Measurements from ENCODE around the gene POLE. TPM values are rescaled to one million over a fixed set of nuclear protein-coding genes. Genes with fewer than 3 reads are reported as not detected.
A peak's percentile ranks its signal among the peaks of the same experiment; 100 is the strongest.

POLE gene
- total and polyA plus RNA-seq, 2 donors (not counting 1 experiment from before 2014, with no cell fraction given) = 6.2 to 9.6 TPM

DNA sequence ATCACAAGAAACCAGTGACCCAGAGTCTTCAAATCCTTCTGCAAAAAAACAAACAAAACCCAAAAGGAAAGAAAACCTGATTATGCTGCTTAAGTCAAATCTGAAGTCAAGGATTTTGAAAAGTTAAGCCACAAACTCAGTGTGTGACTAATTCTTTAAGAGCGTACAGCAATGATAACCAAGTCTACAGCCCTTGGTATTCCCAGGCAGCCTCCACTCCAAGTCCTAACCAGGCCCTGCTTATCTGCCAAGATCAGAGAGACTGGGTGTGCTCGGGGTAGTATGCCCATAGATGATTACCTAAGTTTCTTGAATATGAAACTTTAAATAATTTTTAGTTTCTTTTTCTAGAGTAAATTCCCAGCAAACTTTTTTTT, 36.6 kb upstream of the POLE start:
- Histone ChIP-seq H2AFZ (ENCODE audit: low read length) (no peak overlapping the region), H3K4me1 (ENCODE audit: control insufficient read depth, extremely low read depth, insufficient read depth, low read length) (no peaks in the 10 kb centered on the region), H3K9ac (ENCODE audit: insufficient read depth, low read length) (no peak overlapping the region), H3K27ac (ENCODE audit: insufficient read depth, low read length) (no peak overlapping the region), H3K79me2 (ENCODE audit: control insufficient read depth, insufficient read depth, low read length) (peaks cover 13% of the 10 kb centered on the region), H4K20me1 (ENCODE audit: control insufficient read depth, extremely low read depth, insufficient read depth, low read length) (no peaks in the 10 kb centered on the region), H3K4me3 (replicated peaks in 1 of 4; ENCODE audit: control extremely low read depth in 1 of 4, insufficient read depth in 1 of 4, low read depth in 3 of 4, low read length in 4 of 4) (no peak overlapping the region), H3K9me3 (ENCODE audit: control insufficient read depth, insufficient read depth, low read depth, low read length) (no peaks in the 10 kb centered on the region), H3K27me3 (ENCODE audit: control insufficient read depth, insufficient read depth, low read length) (no peaks in the 10 kb centered on the region), H3K36me3 (ENCODE audit: control insufficient read depth, insufficient read depth, low read length) (peaks cover 49% of the 10 kb centered on the region), H3K4me2 (ENCODE audit: extremely low read depth, insufficient read depth, low read length) (no peak overlapping the region)
- DNase-seq (ENCODE audit: low read depth in 2 of 2) = peak in 1 of 2 donors; percentile 86
- TF ChIP-seq, protein P1, sequence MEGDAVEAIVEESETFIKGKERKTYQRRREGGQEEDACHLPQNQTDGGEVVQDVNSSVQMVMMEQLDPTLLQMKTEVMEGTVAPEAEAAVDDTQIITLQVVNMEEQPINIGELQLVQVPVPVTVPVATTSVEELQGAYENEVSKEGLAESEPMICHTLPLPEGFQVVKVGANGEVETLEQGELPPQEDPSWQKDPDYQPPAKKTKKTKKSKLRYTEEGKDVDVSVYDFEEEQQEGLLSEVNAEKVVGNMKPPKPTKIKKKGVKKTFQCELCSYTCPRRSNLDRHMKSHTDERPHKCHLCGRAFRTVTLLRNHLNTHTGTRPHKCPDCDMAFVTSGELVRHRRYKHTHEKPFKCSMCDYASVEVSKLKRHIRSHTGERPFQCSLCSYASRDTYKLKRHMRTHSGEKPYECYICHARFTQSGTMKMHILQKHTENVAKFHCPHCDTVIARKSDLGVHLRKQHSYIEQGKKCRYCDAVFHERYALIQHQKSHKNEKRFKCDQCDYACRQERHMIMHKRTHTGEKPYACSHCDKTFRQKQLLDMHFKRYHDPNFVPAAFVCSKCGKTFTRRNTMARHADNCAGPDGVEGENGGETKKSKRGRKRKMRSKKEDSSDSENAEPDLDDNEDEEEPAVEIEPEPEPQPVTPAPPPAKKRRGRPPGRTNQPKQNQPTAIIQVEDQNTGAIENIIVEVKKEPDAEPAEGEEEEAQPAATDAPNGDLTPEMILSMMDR (conservative IDR thresholded peaks at IDR 0.05 in 1 of 2, IDR thresholded peaks at IDR 0.05 in 1 of 2; ENCODE audit: low read depth in 1 of 2, low read length in 2 of 2) = no peak
- no peak for TF ChIP-seq EZH2 (IDR thresholded peaks at IDR 0.05; ENCODE audit: low read length, missing control alignments)

DNA sequence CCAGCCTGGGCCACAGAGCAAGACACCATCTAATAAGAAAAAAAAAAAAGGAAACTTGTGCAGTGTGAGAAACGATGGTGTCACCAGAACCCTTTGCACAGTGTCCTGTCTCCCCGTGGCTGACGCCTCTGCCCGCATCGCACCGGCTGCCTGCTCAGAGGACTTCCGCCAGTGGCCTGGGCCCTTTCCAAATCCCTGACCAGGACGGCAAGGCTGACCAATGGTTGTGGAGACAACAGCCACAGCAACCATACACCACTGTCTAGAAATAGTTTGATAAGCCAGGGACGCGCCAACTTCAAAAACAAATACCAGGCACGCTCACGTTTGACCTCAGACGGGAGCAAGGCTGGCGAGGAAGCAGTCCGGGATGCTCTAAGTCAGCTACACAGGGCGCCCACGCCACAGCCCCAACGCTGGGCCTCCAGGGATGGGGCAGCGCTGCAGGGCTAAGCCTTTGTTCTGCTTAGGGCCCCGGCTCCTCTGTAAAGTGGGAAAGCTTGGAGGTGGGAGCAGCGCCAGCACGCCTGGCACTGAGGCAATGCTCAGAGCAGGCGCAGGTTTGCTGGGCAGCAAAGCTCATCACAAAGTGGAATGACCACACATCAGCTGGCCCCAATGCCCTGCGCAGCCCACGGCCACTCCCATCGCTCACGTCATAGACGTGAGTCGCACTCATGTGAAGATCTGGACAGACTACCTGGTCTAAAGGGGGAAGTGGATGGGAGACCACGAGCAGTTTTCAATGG, 36.0 kb upstream of the POLE start:
- Histone ChIP-seq H3K9ac (ENCODE audit: insufficient read depth, low read length) (no peak overlapping the region), H3K27me3 (ENCODE audit: control insufficient read depth, insufficient read depth, low read length) (no peaks in the 10 kb centered on the region), H3K4me1 (ENCODE audit: control insufficient read depth, extremely low read depth, insufficient read depth, low read length) (no peaks in the 10 kb centered on the region), H3K79me2 (ENCODE audit: control insufficient read depth, insufficient read depth, low read length) (peaks cover 13% of the 10 kb centered on the region), H2AFZ (ENCODE audit: low read length) (no peak overlapping the region), H3K4me3 (replicated peaks in 1 of 4; ENCODE audit: control extremely low read depth in 1 of 4, insufficient read depth in 1 of 4, low read depth in 3 of 4, low read length in 4 of 4) (no peak overlapping the region), H3K36me3 (ENCODE audit: control insufficient read depth, insufficient read depth, low read length) (peaks cover 48% of the 10 kb centered on the region), H3K4me2 (ENCODE audit: extremely low read depth, insufficient read depth, low read length) (no peak overlapping the region), H4K20me1 (ENCODE audit: control insufficient read depth, extremely low read depth, insufficient read depth, low read length) (no peaks in the 10 kb centered on the region), H3K27ac (ENCODE audit: insufficient read depth, low read length) (no peak overlapping the region), H3K9me3 (ENCODE audit: control insufficient read depth, insufficient read depth, low read depth, low read length) (no peaks in the 10 kb centered on the region)
- TF ChIP-seq EZH2 (IDR thresholded peaks at IDR 0.05; ENCODE audit: low read length, missing control alignments) = no peak
- TF ChIP-seq, protein P1 (conservative IDR thresholded peaks at IDR 0.05 in 1 of 2, IDR thresholded peaks at IDR 0.05 in 1 of 2; ENCODE audit: low read depth in 1 of 2, low read length in 2 of 2) = no peak
- DNase-seq (ENCODE audit: low read depth in 2 of 2) = peak in 1 of 2 donors; percentile 48

DNA sequence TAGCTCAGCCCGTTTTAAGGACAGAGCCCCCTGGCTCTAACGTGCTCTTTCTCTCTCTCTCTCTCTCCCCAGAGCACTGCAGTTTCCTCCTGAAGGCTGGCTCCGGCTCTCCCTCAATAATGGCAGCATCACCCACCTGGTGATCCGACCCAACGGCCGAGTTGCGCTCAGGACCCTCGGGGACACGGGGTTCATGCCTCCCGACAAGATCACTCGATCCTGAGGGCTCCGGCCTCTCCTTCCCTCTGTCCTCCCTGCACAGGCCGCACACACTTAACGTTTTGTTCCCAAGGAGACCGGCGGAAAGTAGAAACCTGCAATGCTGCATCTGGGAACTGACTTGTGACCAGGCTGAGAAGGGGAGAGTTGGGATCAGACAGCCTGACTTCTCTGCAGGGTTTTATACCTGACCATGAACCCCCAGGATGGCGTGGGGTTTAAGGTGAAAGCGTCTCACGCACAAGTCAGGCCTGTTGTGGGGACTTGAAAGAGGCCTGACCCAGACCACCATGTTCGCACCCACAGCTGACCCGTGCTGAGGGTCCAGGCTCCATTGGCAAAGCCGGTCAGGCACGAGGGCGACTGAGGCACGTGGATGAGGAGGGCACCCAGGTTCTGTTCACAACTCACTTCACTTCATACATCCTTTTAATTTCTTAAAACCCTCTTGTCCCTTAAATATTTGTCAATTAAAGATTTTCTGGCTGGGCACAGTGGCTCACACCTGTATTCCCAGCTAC, 33.6 kb upstream of the POLE start:
- Histone ChIP-seq H3K4me3 (replicated peaks in 1 of 4; ENCODE audit: control extremely low read depth in 1 of 4, insufficient read depth in 1 of 4, low read depth in 3 of 4, low read length in 4 of 4) (no peak overlapping the region), H3K27ac (ENCODE audit: insufficient read depth, low read length) (no peak overlapping the region), H3K4me1 (ENCODE audit: control insufficient read depth, extremely low read depth, insufficient read depth, low read length) (no peaks in the 10 kb centered on the region), H2AFZ (ENCODE audit: low read length) (no peak overlapping the region), H3K9ac (ENCODE audit: insufficient read depth, low read length) (no peak overlapping the region), H3K27me3 (ENCODE audit: control insufficient read depth, insufficient read depth, low read length) (no peaks in the 10 kb centered on the region), H3K4me2 (ENCODE audit: extremely low read depth, insufficient read depth, low read length) (no peak overlapping the region), H3K36me3 (ENCODE audit: control insufficient read depth, insufficient read depth, low read length) (peaks cover 31% of the 10 kb centered on the region), H3K9me3 (ENCODE audit: control insufficient read depth, insufficient read depth, low read depth, low read length) (no peaks in the 10 kb centered on the region), H3K79me2 (ENCODE audit: control insufficient read depth, insufficient read depth, low read length) (peaks cover 8% of the 10 kb centered on the region), H4K20me1 (ENCODE audit: control insufficient read depth, extremely low read depth, insufficient read depth, low read length) (no peaks in the 10 kb centered on the region)
- no peak for DNase-seq (ENCODE audit: low read depth in 2 of 2)
- TF ChIP-seq, protein P1 (conservative IDR thresholded peaks at IDR 0.05 in 1 of 2, IDR thresholded peaks at IDR 0.05 in 1 of 2; ENCODE audit: low read depth in 1 of 2, low read length in 2 of 2) = no peak
- no peak for TF ChIP-seq EZH2 (IDR thresholded peaks at IDR 0.05; ENCODE audit: low read length, missing control alignments)

All from fibroblast of lung (primary cell).